CD4-positive, alpha-beta memory T cell (primary cell): ENCODE results near the gene CYP2B6. TPM values are rescaled to one million over a fixed set of nuclear protein-coding genes. Genes with fewer than 3 reads are reported as not detected.
A peak's percentile ranks its signal among the peaks of the same experiment; 100 is the strongest.
"Not testable (repeated sequence)": the region's sequence is repeated elsewhere in the genome, so short reads cannot be mapped to it uniquely, and the experiment has no call there.

ENCODE experiments used
- CTCF ChIA-PET: fragments of 350-600 bp; sonication (Branson Sonifier 250); formaldehyde crosslinking; loops from one replicate; lab custom pipeline; 2021; ENCODE audit warnings: inconsistent platforms; ENCODE audit not compliant: partially characterized antibody; lab: Charles Lee
- POLR2A ChIA-PET: fragments of 350-600 bp; sonication (Branson Sonifier 250); formaldehyde crosslinking; loops from one replicate; lab custom pipeline; 2021; ENCODE audit not compliant: partially characterized antibody; lab: Charles Lee
- DNase-seq, 5 donors: peaks; one replicate each; pipeline versions ENCODE4 v3.0.0 to v3.0.0-alpha.2; 2020 to 2022; ENCODE audit warnings: mixed read lengths in 1 of 5
- H3K27ac ChIP-seq: one replicate; pipeline ENCODE4 v1.7.0; 2013; ENCODE audit warnings: low read depth, low read length
- H3K27me3 ChIP-seq: 2 replicates; pipeline ENCODE4 v1.7.0; 2013; ENCODE audit warnings: mild to moderate bottlenecking, low read length, moderate library complexity; ENCODE audit not compliant: insufficient read depth
- H3K36me3 ChIP-seq: 2 replicates; pipeline ENCODE4 v1.7.0; 2013; ENCODE audit warnings: mild to moderate bottlenecking, low read length, moderate library complexity; ENCODE audit not compliant: insufficient read depth
- H3K4me1 ChIP-seq: 2 replicates; pipeline ENCODE4 v1.7.0; 2013; ENCODE audit warnings: mild to moderate bottlenecking, low read length, moderate library complexity; ENCODE audit not compliant: insufficient read depth
- H3K4me3 ChIP-seq, 2 donors: one replicate each; pipeline ENCODE4 v1.7.0; 2013; ENCODE audit warnings: low read length in 2 of 2, mild to moderate bottlenecking in 1 of 2
- H3K9me3 ChIP-seq, 2 donors: one replicate each; pipeline ENCODE4 v1.7.0; 2013; ENCODE audit warnings: low read length in 2 of 2, control low read depth in 1 of 2; ENCODE audit not compliant: control insufficient read depth in 1 of 2
- H3K27ac Mint-ChIP-seq, 7 donors: one replicate each; pipeline ENCODE4 v1.8.0; 2020 to 2021; ENCODE audit warnings: mixed read lengths in 7 of 7, mild to moderate bottlenecking in 6 of 7, inconsistent platforms in 3 of 7, moderate library complexity in 3 of 7
- H3K27me3 Mint-ChIP-seq, 2 donors: one replicate each; pipeline ENCODE4 v1.8.0; 2020 to 2021; ENCODE audit warnings: mixed read lengths in 2 of 2
- H3K36me3 Mint-ChIP-seq, 2 donors: one replicate each; pipeline ENCODE4 v1.8.0; 2020 to 2021; ENCODE audit warnings: mixed read lengths in 2 of 2, inconsistent platforms in 1 of 2, mild to moderate bottlenecking in 1 of 2
- H3K4me1 Mint-ChIP-seq, 4 donors: one replicate each; pipeline ENCODE4 v1.8.0; 2020 to 2021; ENCODE audit warnings: mixed read lengths in 4 of 4, mild to moderate bottlenecking in 1 of 4
- H3K4me3 Mint-ChIP-seq, 8 donors: one replicate each; pipeline ENCODE4 v1.8.0; 2020 to 2021; ENCODE audit warnings: mixed read lengths in 8 of 8, mild to moderate bottlenecking in 7 of 8, moderate library complexity in 6 of 8, inconsistent platforms in 3 of 8
- H3K9me3 Mint-ChIP-seq, 8 donors: one replicate each; pipeline ENCODE4 v1.8.0; 2020 to 2021; ENCODE audit warnings: mixed read lengths in 8 of 8, mild to moderate bottlenecking in 5 of 8, inconsistent platforms in 3 of 8, moderate library complexity in 1 of 8
- intact Hi-C: fragments of 100-400 bp; cut with micrococcal nuclease; formaldehyde crosslinking; loops from one replicate; pipeline ENCODE4 v1.15.1; 2023
- polyA plus RNA-seq, 2 donors: library from polyadenylated mRNA; unstranded; fragments of 300-500 nt; fragmentation: Illumina TruSeq; gene quantifications; one replicate each; pipeline ENCODE4 v1.2.3, GENCODE V29; 2021
- total RNA-seq, 2 experiments: library from RNA; stranded (reverse); gene quantifications; one replicate each; pipeline ENCODE4 v1.2.3, GENCODE V29; 2021

The CYP2B6 gene
- total and polyA plus RNA-seq, 4 experiments from 2014 or later = not detected

- Mint-ChIP-seq H3K27me3 (peaks cover 16 to 25% of the 10 kb centered on the region in 2 donors), H3K9me3 (peaks cover 4 to 27% (median 22%) of the 10 kb centered on the region in 8 donors), H3K4me1 (peaks cover 6 to 21% (median 11%) of the 10 kb centered on the region in 4 donors), H3K4me3 (no peak overlapping the region), H3K36me3 (peaks cover 6 to 25% of the 10 kb centered on the region in 2 donors), H3K27ac (no peak overlapping the region)
- Histone ChIP-seq H3K27me3 (peaks cover 12% of the 10 kb centered on the region), H3K4me1 (peaks cover 7% of the 10 kb centered on the region), H3K9me3 (peaks cover 0 to 4% of the 10 kb centered on the region in 2 donors), H3K27ac (no peak overlapping the region), H3K36me3 (no peaks in the 10 kb centered on the region), H3K4me3 (no peak overlapping the region)
- intact Hi-C loops = no loop called here
- CTCF ChIA-PET = no interaction called here
- DNase-seq = no peak
- POLR2A ChIA-PET = no interaction called here
Measured at GRCh38 chr19:41030651-41031050, 39.6 kb downstream of the CYP2B6 start.

DNA sequence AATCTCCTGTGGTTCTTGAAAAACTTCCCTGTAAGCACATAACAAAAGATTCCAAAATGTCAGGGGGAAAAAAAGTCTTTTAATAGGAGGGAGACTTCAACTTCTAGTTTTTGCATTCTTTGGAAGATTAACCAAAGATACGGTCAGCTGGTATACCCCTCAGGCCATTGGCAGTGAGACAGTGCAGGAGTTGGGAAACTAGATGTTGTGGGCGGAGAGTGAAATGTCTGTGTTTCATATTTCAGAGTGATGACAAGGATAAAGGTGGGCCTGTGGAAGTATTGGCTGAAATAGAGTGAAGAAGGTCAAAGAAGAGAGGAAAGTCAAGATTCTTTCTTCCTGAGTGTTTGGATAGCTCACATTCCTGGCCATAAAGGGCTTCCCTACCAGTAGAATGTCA, 40.8 kb downstream of the CYP2B6 start:
- no peak overlapping the region for H3K27ac ChIP-seq
- H3K4me1 ChIP-seq = peaks cover 7% of the 10 kb centered on the region
- Mint-ChIP-seq H3K4me1 (peaks cover 6 to 21% (median 11%) of the 10 kb centered on the region in 4 donors), H3K36me3 (peaks cover 6 to 18% of the 10 kb centered on the region in 2 donors), H3K27me3 (peaks cover 5 to 15% of the 10 kb centered on the region in 2 donors), H3K27ac (no peak overlapping the region), H3K9me3 (peaks cover 4 to 27% (median 22%) of the 10 kb centered on the region in 8 donors), H3K4me3 (peak overlapping the region in 2 of 8 donors; percentile 4 to 14)
- H3K27me3 ChIP-seq = peaks cover 4% of the 10 kb centered on the region
- H3K4me3 ChIP-seq = no peak overlapping the region
- CTCF ChIA-PET = interaction anchor here (1.1 kb wide), 1 partner anchor 9 kb away, joined by 3 read pairs; no protein-coding TSS in a partner anchor
- H3K36me3 ChIP-seq = no peaks in the 10 kb centered on the region
- peaks cover 0 to 4% of the 10 kb centered on the region in 2 donors for H3K9me3 ChIP-seq
- POLR2A ChIA-PET = no interaction called here
- DNase-seq = no peak
- intact Hi-C loops = no loop called here

DNA sequence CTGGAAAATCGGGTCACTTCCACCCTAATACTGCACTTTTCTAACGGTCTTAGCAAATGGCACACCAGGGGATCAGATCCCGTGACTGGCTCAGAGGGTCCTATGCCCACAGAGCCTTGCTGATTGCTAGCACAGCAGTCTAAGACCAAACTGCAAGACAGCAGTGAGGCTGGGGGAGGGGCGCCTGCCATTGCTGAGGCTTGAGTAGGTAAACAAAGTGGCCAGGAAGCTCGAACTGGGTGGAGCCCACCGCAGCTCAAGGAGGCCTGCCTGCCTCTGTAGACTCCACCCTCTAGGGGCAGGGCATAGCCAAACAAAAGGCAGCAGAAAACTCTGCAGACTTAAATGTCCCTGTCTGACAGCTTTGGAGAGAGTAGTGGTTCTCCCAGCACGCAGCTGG, 42.2 kb downstream of the CYP2B6 start:
- H3K4me3 ChIP-seq, H3K36me3 ChIP-seq, H3K27ac ChIP-seq, H3K27me3 ChIP-seq, POLR2A ChIA-PET, H3K4me1 ChIP-seq, CTCF ChIA-PET, intact Hi-C loops, H3K9me3 ChIP-seq: not testable (repeated sequence)
- H3K4me3 Mint-ChIP-seq = peak overlapping the region in 3 of 8 donors; percentile 50 to 85 (median 64)
- H3K27ac Mint-ChIP-seq = peak overlapping the region in 1 of 7 donors; percentile 72
- peaks cover 6 to 21% (median 11%) of the 10 kb centered on the region in 4 donors for H3K4me1 Mint-ChIP-seq
- DNase-seq = peak in 3 of 5 donors; percentile 1 to 20 (median 5)
- peaks cover 6 to 18% of the 10 kb centered on the region in 2 donors for H3K36me3 Mint-ChIP-seq
- H3K27me3 Mint-ChIP-seq = peaks cover 5 to 16% of the 10 kb centered on the region in 2 donors
- H3K9me3 Mint-ChIP-seq = peaks cover 4 to 29% (median 22%) of the 10 kb centered on the region in 8 donors

DNA sequence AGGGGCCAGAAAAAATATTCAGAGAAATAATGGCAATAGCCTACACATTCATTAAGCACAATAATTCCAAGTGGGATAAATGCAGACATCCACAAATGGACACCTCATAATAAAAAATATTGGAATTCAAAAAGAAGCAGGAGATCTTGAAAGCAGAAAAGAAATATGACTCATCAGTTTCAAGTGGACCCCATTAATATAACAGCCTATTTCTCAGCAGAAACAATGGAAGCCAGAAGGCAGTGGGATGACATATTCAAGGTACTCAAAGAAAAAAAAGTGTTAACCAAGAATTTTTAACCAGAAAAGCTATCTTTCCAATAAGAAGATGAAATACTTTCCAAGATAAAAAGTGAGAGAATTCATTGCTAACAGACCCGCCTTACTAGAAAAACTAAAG, 48.7 kb downstream of the CYP2B6 start:
- Mint-ChIP-seq H3K4me1 (no peaks in the 10 kb centered on the region), H3K4me3 (no peak overlapping the region), H3K36me3 (peaks cover 1 to 3% of the 10 kb centered on the region in 2 donors), H3K27ac (peak overlapping the region in 1 of 7 donors; percentile 32), H3K9me3 (peaks cover 0 to 9% (median 4%) of the 10 kb centered on the region in 8 donors), H3K27me3 (peaks cover 2 to 5% of the 10 kb centered on the region in 2 donors)
- no peak overlapping the region for H3K27ac ChIP-seq
- no peaks in the 10 kb centered on the region for H3K4me1 ChIP-seq
- H3K9me3 ChIP-seq = no peaks in the 10 kb centered on the region
- ChIA-PET CTCF (no interaction called here), POLR2A (no interaction called here)
- no peak for DNase-seq
- intact Hi-C loops = no loop called here
- H3K36me3 ChIP-seq = no peaks in the 10 kb centered on the region
- H3K4me3 ChIP-seq = no peak overlapping the region
- no peaks in the 10 kb centered on the region for H3K27me3 ChIP-seq

GRCh38 chr19:41045095-41045494, 54.0 kb downstream of the CYP2B6 start:
- H3K4me1 ChIP-seq, DNase-seq, H3K27me3 ChIP-seq, H3K9me3 ChIP-seq, H3K4me1 Mint-ChIP-seq, H3K4me3 ChIP-seq, H3K9me3 Mint-ChIP-seq, H3K4me3 Mint-ChIP-seq, H3K36me3 Mint-ChIP-seq, CTCF ChIA-PET, H3K27ac ChIP-seq, H3K36me3 ChIP-seq, intact Hi-C loops: not testable (repeated sequence)
- H3K27me3 Mint-ChIP-seq = peaks cover 12 to 20% of the 10 kb centered on the region in 2 donors
- POLR2A ChIA-PET = interaction anchor here (0.6 kb wide), 1 partner anchor 153 kb away, joined by 4 read pairs; no protein-coding TSS in a partner anchor
- H3K27ac Mint-ChIP-seq = peak overlapping the region in 1 of 7 donors; percentile 51

DNA sequence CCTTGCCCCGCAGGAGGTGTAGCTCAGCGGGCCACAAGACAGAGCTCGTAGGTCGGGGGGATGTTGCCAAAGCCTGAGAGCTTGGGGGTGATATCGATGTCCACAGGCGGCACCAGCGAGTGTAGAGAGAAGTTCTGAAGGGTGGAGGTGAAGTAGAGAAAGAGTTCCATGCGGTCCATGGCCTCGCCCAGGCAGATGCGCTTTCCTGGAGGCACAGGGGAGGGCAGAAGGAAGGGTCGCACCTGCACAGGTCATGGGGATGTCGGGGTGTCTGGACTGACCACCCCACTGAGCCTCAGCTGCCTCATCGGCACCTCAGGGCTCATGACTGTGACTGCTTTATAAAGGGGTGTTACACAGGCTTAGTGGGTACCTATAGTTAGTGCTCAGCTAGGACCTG, 59.3 kb downstream of the CYP2B6 start:
- Histone ChIP-seq H3K4me1 (no peaks in the 10 kb centered on the region), H3K27me3 (no peaks in the 10 kb centered on the region), H3K36me3 (no peaks in the 10 kb centered on the region), H3K9me3 (no peaks in the 10 kb centered on the region), H3K27ac (no peak overlapping the region), H3K4me3 (no peak overlapping the region)
- Mint-ChIP-seq H3K4me1 (no peaks in the 10 kb centered on the region), H3K27ac (no peak overlapping the region), H3K27me3 (peaks cover 18 to 30% of the 10 kb centered on the region in 2 donors), H3K4me3 (no peak overlapping the region), H3K36me3 (no peaks in the 10 kb centered on the region), H3K9me3 (peaks cover 0 to 3% (median 0%) of the 10 kb centered on the region in 8 donors)
- intact Hi-C loops = no loop called here
- ChIA-PET POLR2A (no interaction called here), CTCF (no interaction called here)
- no peak for DNase-seq

GRCh38 chr19:41052162-41052561, 61.1 kb downstream of the CYP2B6 start:
- not testable (repeated sequence) for DNase-seq

More at GRCh38 chr19:41052162-41052561, 61.1 kb downstream of the CYP2B6 start:
- H3K36me3 Mint-ChIP-seq, POLR2A ChIA-PET, H3K4me3 Mint-ChIP-seq, H3K36me3 ChIP-seq, H3K9me3 Mint-ChIP-seq, intact Hi-C loops, H3K9me3 ChIP-seq, H3K27ac Mint-ChIP-seq, H3K4me1 ChIP-seq, CTCF ChIA-PET, H3K27me3 ChIP-seq, H3K27ac ChIP-seq, H3K4me1 Mint-ChIP-seq, H3K4me3 ChIP-seq: not testable (repeated sequence)
- H3K27me3 Mint-ChIP-seq = peaks cover 20 to 25% of the 10 kb centered on the region in 2 donors
